HG03442 (cell line): Measurements from ENCODE around the gene ZNF282.
"Not testable (repeated sequence)": the region's sequence is repeated elsewhere in the genome, so short reads cannot be mapped to it uniquely, and the experiment has no call there.

Experiments
- ATAC-seq: cut with Tn5 transposase; IDR thresholded peaks from one replicate; pipeline ENCODE4 v1.9.1; 2021; ENCODE audit warnings: mild to moderate bottlenecking, moderate library complexity; ENCODE audit not compliant: unreplicated experiment

ZNF282 gene

GRCh38 chr7:149252378-149252777 is 57.0 kb downstream of the ZNF282 start:
- ATAC-seq = no peak

- no peak for ATAC-seq
These were observed 58.3 kb downstream of the ZNF282 start for GRCh38 chr7:149253665-149254064.

GRCh38 chr7:149254181-149254858 is 59.0 kb downstream of the ZNF282 start:
- no peak for ATAC-seq

- ATAC-seq = no peak
These were observed 59.8 kb downstream of the ZNF282 start for GRCh38 chr7:149255174-149255573.

GRCh38 chr7:149256568-149256967 is 61.2 kb downstream of the ZNF282 start:
- no peak for ATAC-seq

- no peak for ATAC-seq
These were observed 61.8 kb downstream of the ZNF282 start for GRCh38 chr7:149257146-149257545.

- peak; percentile 2 for ATAC-seq
These were observed 66.0 kb downstream of the ZNF282 start for GRCh38 chr7:149261316-149261828.

GRCh38 chr7:149261829-149262617 is 66.7 kb downstream of the ZNF282 start, which contains the start of gene ZNF783:
Gene ZNF783 (plus strand): TSS chr7:149262196. CDS start chr7:149262334, 138 bp downstream.
- peak; percentile 82 for ATAC-seq

- no peak for ATAC-seq
These were observed 71.1 kb downstream of the ZNF282 start for GRCh38 chr7:149266451-149266850.

- ATAC-seq = no peak
These were observed 72.4 kb downstream of the ZNF282 start for GRCh38 chr7:149267733-149268132.

- ATAC-seq = not testable (repeated sequence)
These were observed 79.1 kb downstream of the ZNF282 start for GRCh38 chr7:149274424-149274823.
